Stimulated activated CD4-positive, alpha-beta T cell treated with anti-CD3 and anti-CD28 coated beads, Interleukin-2, amount 100 ng/mL, for 4 hours (primary cell): Measurements from ENCODE around the gene NAV2.
"Not testable (repeated sequence)": the region's sequence is repeated elsewhere in the genome, so short reads cannot be mapped to it uniquely, and the experiment has no call there.

ENCODE experiments used
- DNase-seq: peaks from one replicate; pipeline ENCODE4 v3.0.0-alpha.2; 2020; ENCODE audit warnings: low read depth

The NAV2 gene

GRCh38 chr11:20056109-20056949 is 343.7 kb downstream of the NAV2 start:
- DNase-seq: no peak

- no peak for DNase-seq
Observed at GRCh38 chr11:20056950-20057943, 344.6 kb downstream of the NAV2 start.

DNA sequence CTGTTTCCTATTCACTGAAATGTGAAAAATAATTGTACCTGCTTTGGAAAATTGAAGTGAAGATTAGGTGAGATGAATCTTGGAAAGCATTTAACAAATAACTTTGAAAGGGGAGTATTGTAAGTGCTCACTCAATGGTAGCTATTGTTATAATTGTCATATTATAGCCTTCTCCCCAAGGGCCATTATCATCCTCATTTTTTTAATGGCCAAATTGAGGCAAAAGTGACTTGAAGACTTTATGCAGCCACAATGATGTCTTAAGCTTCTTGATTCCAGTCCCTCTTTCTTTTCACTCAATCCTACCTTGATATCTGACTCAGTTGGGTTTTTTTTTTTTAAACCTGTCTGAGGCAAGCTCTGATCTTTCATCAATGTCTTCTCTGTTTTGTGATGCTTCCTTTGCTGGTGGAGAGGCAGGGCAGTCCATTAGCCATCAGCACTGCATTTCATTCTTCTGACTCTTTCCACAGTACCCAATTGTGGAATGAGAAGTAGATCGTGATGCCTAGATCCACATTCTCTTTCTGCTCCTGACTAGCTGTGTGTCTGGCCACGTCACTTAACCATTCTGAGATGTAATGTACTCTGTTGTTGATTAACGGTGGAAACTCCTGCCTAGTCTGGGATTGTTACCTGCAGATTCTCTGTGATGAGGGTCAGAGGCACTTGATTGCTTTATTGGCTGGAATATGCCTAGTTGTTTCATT is 346.3 kb downstream of the NAV2 start:
- DNase-seq: no peak

DNA sequence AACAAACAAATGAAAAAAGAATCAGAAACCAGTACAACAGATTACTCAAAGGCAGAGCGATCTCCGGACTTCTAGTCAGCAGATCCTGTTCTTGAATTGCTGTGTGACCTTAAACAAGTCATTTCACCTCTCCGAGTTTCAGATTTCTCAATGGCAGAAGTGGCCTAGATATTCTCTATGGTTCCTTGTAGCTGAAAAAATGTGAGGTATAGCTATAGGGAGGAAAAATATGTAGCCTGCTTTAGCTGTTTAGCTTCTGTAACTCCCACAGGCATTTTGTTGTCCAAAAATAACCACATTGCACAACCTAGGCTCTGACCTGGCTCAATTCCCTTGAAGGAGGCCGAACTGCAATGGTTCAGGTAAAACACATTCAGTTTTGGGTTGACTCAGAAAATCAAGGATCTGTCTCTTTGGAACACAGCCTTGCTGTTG is 347.0 kb downstream of the NAV2 start:
- no peak for DNase-seq

- no peak for DNase-seq
Observed at GRCh38 chr11:20060181-20060580, 347.5 kb downstream of the NAV2 start.

DNA sequence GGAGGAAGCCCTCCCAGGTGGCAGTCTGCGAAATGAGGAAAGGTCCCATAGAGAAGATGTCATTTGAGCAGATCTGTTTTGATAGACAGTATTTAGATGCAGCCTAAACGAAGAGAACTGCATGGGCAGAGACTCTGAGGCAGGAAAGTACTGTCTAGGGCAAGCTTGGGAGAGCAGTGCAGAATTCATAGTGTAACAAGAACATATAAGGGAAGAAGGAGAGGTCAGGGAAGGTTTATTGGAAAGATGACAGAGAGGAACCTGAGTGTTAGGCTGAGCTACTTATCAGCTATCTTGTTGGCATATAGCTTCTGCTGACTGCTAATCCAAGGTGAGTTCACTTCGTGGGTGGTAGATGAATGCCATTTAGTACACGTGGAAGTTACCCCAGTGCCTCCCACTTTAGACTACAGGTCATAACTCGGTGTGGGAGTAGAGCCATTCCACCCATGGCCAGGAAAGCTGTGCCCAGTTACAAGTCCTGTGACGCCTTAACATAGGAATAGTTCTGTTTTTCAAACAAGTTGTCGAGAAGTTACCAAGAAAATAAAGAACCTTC is 348.1 kb downstream of the NAV2 start:
- DNase-seq: no peak

- no peak for DNase-seq
Observed at GRCh38 chr11:20061776-20062175, 349.1 kb downstream of the NAV2 start.

GRCh38 chr11:20064961-20065405 is 352.3 kb downstream of the NAV2 start:
- no peak for DNase-seq

DNA sequence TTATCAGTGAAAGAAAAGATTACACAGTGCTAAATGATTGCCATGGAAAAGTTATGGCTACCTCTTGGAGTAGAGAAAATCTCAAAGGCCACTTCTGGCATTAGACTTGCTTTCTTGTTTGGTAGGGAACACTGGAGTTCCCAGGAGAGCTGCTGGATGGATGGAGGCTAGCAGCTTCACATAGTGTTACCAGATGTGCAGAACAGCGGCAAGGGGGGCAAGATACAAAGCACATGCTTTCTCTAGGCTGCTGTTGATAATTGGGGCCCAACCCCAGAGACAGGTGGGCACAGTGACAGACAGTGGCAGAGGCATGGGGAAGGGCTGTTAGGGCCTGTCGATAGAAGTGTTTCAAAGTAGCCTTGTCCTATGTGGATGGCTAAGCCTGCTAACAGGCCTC is 352.8 kb downstream of the NAV2 start:
- no peak for DNase-seq

- no peak for DNase-seq
Observed at GRCh38 chr11:20066013-20066782, 353.6 kb downstream of the NAV2 start.

GRCh38 chr11:20066783-20067156 is 354.1 kb downstream of the NAV2 start:
- DNase-seq: no peak

- no peak for DNase-seq
Observed at GRCh38 chr11:20067665-20068064, 355.0 kb downstream of the NAV2 start.

GRCh38 chr11:20068691-20069090 is 356.1 kb downstream of the NAV2 start:
- DNase-seq: no peak

DNA sequence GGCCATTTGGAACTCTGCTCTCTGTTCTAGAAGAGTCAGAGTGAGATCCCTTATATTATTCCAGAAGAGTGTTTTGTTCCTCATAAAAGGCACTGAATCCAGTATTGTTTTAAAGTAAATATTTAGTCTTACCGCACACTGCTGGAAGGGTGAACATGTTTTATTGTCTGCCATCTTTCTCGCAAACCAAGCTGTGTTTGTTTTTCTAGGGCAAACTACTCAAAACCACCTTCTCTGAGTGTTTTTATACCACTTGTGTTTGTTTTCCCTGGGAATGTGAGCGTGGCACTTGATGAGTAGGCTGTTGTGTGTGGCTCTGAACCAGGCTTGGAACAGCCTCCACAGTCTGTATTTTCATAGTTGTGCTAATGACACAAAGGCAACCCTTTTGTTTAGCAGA is 357.8 kb downstream of the NAV2 start:
- no peak for DNase-seq

DNA sequence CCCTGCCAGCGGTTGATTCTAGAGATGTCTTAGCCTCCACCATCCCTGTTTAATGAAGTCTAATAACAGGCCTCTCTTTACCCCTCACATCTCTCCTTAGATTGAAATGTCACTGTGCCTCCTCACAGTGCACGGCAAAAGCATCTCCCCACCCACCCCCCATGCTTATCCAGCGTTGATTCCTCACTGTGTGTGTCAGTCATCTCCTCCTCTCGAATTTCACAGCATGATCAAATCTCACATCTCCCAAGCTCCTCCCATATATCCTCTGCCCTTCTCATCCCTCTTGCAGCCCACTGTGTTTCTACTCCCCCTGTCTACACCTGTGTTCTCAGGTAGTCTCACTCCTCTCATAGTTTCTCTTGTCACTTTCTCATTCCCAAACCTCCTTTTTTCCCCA is 363.0 kb downstream of the NAV2 start:
- DNase-seq: no peak

- no peak for DNase-seq
Observed at GRCh38 chr11:20078846-20079245, 366.2 kb downstream of the NAV2 start.

GRCh38 chr11:20080032-20080685 is 367.5 kb downstream of the NAV2 start:
- no peak for DNase-seq

GRCh38 chr11:20081336-20081735 is 368.7 kb downstream of the NAV2 start:
- no peak for DNase-seq

DNA sequence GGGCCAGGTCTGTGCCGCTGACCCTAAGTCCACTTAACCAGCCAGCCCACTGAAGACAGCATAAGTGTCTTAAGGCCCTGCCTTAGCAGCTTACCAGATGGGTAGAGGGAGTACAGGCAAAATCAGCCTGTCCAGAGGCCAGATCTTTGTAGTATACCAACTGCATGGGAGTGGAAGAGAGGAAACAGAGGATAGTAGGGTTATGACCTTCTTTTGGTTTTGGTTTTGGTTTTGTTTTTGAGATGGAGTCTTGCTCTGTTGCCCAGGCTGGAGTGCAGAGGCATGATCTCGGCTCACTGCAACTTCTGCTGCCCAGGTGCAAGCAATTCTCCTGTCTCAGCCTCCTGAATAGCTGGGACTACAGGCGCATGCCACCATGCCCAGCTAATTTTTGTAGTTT is 371.2 kb downstream of the NAV2 start:
- DNase-seq: not testable (repeated sequence)
